ENCODE measurements around the gene COL8A2.

COL8A2 gene

GRCh38 chr1:36136535-36136934 is 11.5 kb upstream of the COL8A2 start:
- DNase-seq (ENCODE audit: low read depth) = no peak

GRCh38 chr1:36135796-36136195 is 10.8 kb upstream of the COL8A2 start:
- DNase-seq (ENCODE audit: low read depth) = no peak

GRCh38 chr1:36135330-36135667 is 10.3 kb upstream of the COL8A2 start:
- DNase-seq (ENCODE audit: low read depth) = no peak

- no peak for DNase-seq (ENCODE audit: low read depth)
Measured at GRCh38 chr1:36134505-36135329, 9.7 kb upstream of the COL8A2 start.

GRCh38 chr1:36134031-36134430 is 9.0 kb upstream of the COL8A2 start:
- DNase-seq (ENCODE audit: low read depth) = no peak

GRCh38 chr1:36133484-36133883 is 8.5 kb upstream of the COL8A2 start:
- no peak for DNase-seq (ENCODE audit: low read depth)

GRCh38 chr1:36132029-36132428 is 7.0 kb upstream of the COL8A2 start:
- no peak for DNase-seq (ENCODE audit: low read depth)

- DNase-seq (ENCODE audit: low read depth) = no peak
Measured at GRCh38 chr1:36128905-36129206, 3.8 kb upstream of the COL8A2 start.

- DNase-seq (ENCODE audit: low read depth) = no peak
Measured at GRCh38 chr1:36128126-36128904, 3.3 kb upstream of the COL8A2 start.

- DNase-seq (ENCODE audit: low read depth) = no peak
Measured at GRCh38 chr1:36126797-36127500, 1.9 kb upstream of the COL8A2 start.

- no peak for DNase-seq (ENCODE audit: low read depth)
Measured at GRCh38 chr1:36126005-36126716, 1.1 kb upstream of the COL8A2 start.

- DNase-seq (ENCODE audit: low read depth) = no peak
Measured at GRCh38 chr1:36124404-36125128, 456 bp downstream of the COL8A2 start.

GRCh38 chr1:36123356-36123755 is 1.7 kb downstream of the COL8A2 start:
- no peak for DNase-seq (ENCODE audit: low read depth)

GRCh38 chr1:36122062-36123030 is 2.7 kb downstream of the COL8A2 start:
- no peak for DNase-seq (ENCODE audit: low read depth)

- DNase-seq (ENCODE audit: low read depth) = no peak
Measured at GRCh38 chr1:36119456-36119855, 5.6 kb downstream of the COL8A2 start.

GRCh38 chr1:36118447-36119204 is 6.4 kb downstream of the COL8A2 start:
- no peak for DNase-seq (ENCODE audit: low read depth)

- no peak for DNase-seq (ENCODE audit: low read depth)
Measured at GRCh38 chr1:36116901-36117300, 8.1 kb downstream of the COL8A2 start.

- no peak for DNase-seq (ENCODE audit: low read depth)
Measured at GRCh38 chr1:36115931-36116330, 9.1 kb downstream of the COL8A2 start.

- no peak for DNase-seq (ENCODE audit: low read depth)
Measured at GRCh38 chr1:36115200-36115669, 9.8 kb downstream of the COL8A2 start.

- no peak for DNase-seq (ENCODE audit: low read depth)
Measured at GRCh38 chr1:36114371-36114770, 10.7 kb downstream of the COL8A2 start.
